Tibial nerve (tissue), 3 donors: ENCODE data around the gene SPTY2D1.

Experiments
- EP300 ChIP-seq, 2 donors: sonication (generic); formaldehyde crosslinking; IDR thresholded peaks; one replicate each; pipeline ENCODE4 v1.6.1; 2017; ENCODE audit warnings: antibody characterized with exemption in 2 of 2, mild to moderate bottlenecking in 1 of 2
- POLR2A ChIP-seq, 2 donors: fragments of 450-650 bp; IDR thresholded peaks; one replicate each; pipeline ENCODE4 v1.6.1; 2017; ENCODE audit warnings: antibody characterized with exemption in 2 of 2, mild to moderate bottlenecking in 2 of 2, moderate library complexity in 2 of 2

GRCh38 chr11:18611196-18611595 lies 22.9 kb downstream of the SPTY2D1 start:
- no peak for TF ChIP-seq POLR2A (IDR thresholded peaks at IDR 0.05)
- TF ChIP-seq EP300 (IDR thresholded peaks at IDR 0.05), result no peak
